GM21447 (cell line): ENCODE results near the gene HOXA4.

ENCODE experiments used
- ATAC-seq: cut with Tn5 transposase; IDR thresholded peaks from one replicate; pipeline ENCODE4 v1.9.1; 2021; ENCODE audit not compliant: unreplicated experiment

Gene HOXA4

GRCh38 chr7:27147199-27148030 lies 16.9 kb upstream of the HOXA4 start, which contains the start of gene HOXA6:
Gene HOXA6 (minus strand): TSS chr7:27147774. CDS start chr7:27147749, 25 bp downstream.
- ATAC-seq: no peak

GRCh38 chr7:27146491-27147198 lies 16.1 kb upstream of the HOXA4 start:
- no peak for ATAC-seq

GRCh38 chr7:27145914-27146412 lies 15.4 kb upstream of the HOXA4 start:
- no peak for ATAC-seq

- ATAC-seq: no peak
Observed at GRCh38 chr7:27145165-27145913, 14.8 kb upstream of the HOXA4 start.

- no peak for ATAC-seq
Observed at GRCh38 chr7:27144781-27145164, 14.2 kb upstream of the HOXA4 start.

GRCh38 chr7:27143950-27144780 lies 13.6 kb upstream of the HOXA4 start:
- ATAC-seq: no peak

- ATAC-seq: no peak
Observed at GRCh38 chr7:27143023-27143949, 12.7 kb upstream of the HOXA4 start, which contains the start of gene HOXA5. Gene HOXA5 (minus strand): TSS chr7:27143681. CDS start chr7:27143607, 74 bp downstream.

GRCh38 chr7:27142580-27143022 lies 12.0 kb upstream of the HOXA4 start:
- ATAC-seq: no peak

- ATAC-seq: no peak
Observed at GRCh38 chr7:27141923-27142579, 11.5 kb upstream of the HOXA4 start.

GRCh38 chr7:27141137-27141922 lies 10.8 kb upstream of the HOXA4 start:
- no peak for ATAC-seq

GRCh38 chr7:27140126-27140857 lies 9.7 kb upstream of the HOXA4 start:
- ATAC-seq: no peak

- no peak for ATAC-seq
Observed at GRCh38 chr7:27139334-27140125, 9.0 kb upstream of the HOXA4 start.

- ATAC-seq: no peak
Observed at GRCh38 chr7:27138985-27139333, 8.4 kb upstream of the HOXA4 start.

- no peak for ATAC-seq
Observed at GRCh38 chr7:27138472-27138871, 7.9 kb upstream of the HOXA4 start.

- no peak for ATAC-seq
Observed at GRCh38 chr7:27137640-27138315, 7.2 kb upstream of the HOXA4 start.

- no peak for ATAC-seq
Observed at GRCh38 chr7:27134392-27134791, 3.8 kb upstream of the HOXA4 start.
